ENCODE data around the gene LRPAP1. TPM values are rescaled to one million over a fixed set of nuclear protein-coding genes. Genes with fewer than 3 reads are reported as not detected.

Gene LRPAP1
- total and polyA plus RNA-seq, 2 experiments from 2014 or later = 231 to 296 TPM

DNA sequence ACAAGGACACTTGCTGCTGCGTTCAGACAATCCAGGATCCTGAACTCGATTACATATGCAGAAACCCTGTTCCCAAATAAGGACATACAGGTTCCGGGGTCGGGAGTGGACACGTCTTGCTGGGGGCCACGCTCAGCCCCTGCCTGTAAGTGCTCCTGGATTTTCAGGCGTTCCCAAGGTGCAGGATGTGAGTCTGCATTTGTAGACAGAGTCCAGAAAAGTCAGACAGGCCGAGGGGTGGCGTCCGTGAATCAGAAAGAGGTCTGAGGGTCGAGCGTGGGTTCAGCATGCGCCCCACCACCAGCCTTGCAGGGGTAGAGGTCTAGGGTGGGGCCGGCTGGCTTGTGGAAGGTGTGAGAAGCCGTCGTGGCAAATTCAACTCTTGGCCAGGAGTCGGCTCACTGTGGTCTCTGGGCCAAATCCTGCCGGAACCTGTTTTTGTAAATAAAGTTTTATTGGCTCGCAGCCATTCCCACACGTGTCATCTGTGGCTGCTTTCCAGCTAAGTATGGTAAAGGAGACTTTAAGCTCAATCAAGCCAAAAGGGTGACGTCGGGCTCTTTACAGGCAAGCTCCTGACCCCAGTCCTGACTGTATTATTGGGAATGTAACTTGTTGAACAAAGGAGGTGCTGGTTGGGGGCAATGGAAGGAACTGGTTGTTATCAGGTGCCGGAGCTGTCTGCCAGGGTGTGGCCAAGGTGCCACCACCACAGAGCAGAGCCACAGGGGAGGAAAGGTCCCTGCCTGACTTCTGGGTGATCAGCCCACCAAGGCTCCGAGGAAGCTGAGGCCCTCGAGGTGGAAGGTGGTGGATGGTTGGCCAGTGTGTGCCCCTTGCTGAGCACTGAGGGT, 61.8 kb downstream of the LRPAP1 start:
- Histone ChIP-seq H3K4me1 (ENCODE audit: low read depth) (peaks cover 18% of the 10 kb centered on the region), H3K27ac (no peak overlapping the region), H3K27me3 (no peaks in the 10 kb centered on the region), H3K9me3 (ENCODE audit: low read depth) (no peaks in the 10 kb centered on the region), H3K4me3 (no peak overlapping the region), H3K36me3 (no peaks in the 10 kb centered on the region)
- DNase-seq (ENCODE audit: low read depth in 1 of 2, low spot score in 1 of 2) = peak in 1 of 2 donors; percentile 34
- TF ChIP-seq, protein P1, sequence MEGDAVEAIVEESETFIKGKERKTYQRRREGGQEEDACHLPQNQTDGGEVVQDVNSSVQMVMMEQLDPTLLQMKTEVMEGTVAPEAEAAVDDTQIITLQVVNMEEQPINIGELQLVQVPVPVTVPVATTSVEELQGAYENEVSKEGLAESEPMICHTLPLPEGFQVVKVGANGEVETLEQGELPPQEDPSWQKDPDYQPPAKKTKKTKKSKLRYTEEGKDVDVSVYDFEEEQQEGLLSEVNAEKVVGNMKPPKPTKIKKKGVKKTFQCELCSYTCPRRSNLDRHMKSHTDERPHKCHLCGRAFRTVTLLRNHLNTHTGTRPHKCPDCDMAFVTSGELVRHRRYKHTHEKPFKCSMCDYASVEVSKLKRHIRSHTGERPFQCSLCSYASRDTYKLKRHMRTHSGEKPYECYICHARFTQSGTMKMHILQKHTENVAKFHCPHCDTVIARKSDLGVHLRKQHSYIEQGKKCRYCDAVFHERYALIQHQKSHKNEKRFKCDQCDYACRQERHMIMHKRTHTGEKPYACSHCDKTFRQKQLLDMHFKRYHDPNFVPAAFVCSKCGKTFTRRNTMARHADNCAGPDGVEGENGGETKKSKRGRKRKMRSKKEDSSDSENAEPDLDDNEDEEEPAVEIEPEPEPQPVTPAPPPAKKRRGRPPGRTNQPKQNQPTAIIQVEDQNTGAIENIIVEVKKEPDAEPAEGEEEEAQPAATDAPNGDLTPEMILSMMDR (IDR thresholded peaks at IDR 0.05; ENCODE audit: low read depth, low read length) = no peak

DNA sequence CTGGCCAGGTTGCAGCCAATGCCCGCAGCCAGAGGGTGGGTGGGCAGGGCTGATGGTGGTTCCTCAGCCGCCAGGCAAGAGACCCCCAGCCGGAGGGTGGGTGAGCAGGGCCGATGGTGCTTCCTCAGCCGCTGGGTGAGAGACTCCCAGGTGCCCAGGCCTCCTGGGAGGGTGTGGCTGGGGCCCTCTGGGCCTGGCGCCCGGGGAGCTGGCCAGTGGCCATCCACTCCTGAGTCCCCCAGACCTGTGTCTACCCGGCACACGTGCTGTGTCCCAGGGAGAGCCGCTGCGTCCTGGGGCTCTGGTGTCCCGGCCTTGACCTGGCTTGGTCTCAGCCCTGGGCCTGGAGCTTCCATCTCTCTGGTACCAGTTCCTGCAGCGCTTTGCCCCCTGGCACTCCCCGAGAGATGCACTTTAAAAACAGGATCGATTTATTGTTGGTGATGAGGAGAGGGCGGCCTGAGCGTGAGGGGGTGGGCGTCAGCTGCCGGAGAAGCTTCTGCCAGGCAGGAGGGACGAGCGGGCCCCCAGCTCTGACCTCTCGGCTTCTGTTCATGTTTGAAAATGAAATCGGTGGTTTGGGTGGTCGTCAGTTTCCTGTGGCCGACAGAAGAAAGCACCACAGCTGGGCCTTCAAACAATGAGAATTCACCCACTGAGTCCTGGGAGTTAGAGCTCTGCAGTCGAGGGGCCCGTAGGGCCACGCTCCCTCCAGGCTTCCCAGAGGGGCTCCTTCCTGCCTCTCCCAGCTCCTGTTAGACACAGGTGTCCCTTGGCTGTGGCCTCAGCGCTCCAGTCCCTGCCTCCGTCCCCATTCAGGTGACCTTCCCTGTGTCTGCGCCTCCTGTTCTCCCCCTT, 62.6 kb downstream of the LRPAP1 start:
- H3K27me3 ChIP-seq = no peaks in the 10 kb centered on the region
- H3K4me3 ChIP-seq = no peak overlapping the region
- no peaks in the 10 kb centered on the region for H3K36me3 ChIP-seq
- H3K27ac ChIP-seq = no peak overlapping the region
- no peaks in the 10 kb centered on the region for H3K9me3 ChIP-seq (ENCODE audit: low read depth)
- no peak for DNase-seq (ENCODE audit: low read depth in 1 of 2, low spot score in 1 of 2)
- peaks cover 18% of the 10 kb centered on the region for H3K4me1 ChIP-seq (ENCODE audit: low read depth)
- TF ChIP-seq, protein P1 (IDR thresholded peaks at IDR 0.05; ENCODE audit: low read depth, low read length) = no peak

DNA sequence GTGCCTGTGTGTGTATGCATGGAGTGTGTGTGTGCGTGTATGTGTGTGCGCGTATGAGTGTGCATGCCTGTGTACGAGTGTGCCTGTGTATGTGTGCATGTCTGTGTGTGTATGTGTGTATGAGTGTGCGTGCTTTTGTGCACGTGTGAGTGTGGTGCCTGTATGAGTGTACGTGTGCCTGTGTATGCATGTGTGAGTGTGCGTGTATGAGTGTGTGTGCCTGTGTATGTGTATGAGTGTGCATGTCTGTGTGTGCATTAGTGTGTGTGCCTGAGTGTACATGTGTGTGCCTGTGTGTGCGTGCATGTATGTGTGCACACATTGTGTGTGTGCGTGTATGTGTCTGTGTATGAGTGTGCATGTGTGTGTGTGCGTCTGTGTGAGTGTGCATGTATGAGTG, 63.4 kb downstream of the LRPAP1 start:
- Histone ChIP-seq H3K27ac (no peak overlapping the region), H3K4me3 (no peak overlapping the region), H3K27me3 (no peaks in the 10 kb centered on the region), H3K36me3 (no peaks in the 10 kb centered on the region), H3K9me3 (ENCODE audit: low read depth) (no peaks in the 10 kb centered on the region), H3K4me1 (ENCODE audit: low read depth) (peaks cover 18% of the 10 kb centered on the region)
- TF ChIP-seq, protein P1 (IDR thresholded peaks at IDR 0.05; ENCODE audit: low read depth, low read length) = no peak
- no peak for DNase-seq (ENCODE audit: low read depth in 1 of 2, low spot score in 1 of 2)

DNA sequence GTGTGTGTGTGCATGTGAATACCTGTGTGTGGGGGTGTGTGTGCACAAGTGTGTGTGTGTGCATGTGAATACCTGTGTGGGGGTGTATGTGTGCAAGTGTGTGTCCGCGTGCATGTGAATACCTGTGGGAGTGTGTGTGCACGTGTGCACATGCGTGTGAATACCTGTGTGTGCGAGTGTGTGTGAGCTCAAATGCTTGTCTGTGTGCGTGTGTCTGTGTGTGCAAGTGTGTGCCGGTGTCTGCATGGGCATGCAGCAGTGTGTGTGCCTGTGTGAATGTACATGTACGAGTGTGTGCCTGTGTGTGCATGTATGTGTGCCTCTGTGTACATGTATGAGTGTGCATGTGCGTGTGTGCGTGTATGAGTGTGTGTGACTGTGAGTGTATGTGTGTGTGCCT, 64.1 kb downstream of the LRPAP1 start:
- no peak for DNase-seq (ENCODE audit: low read depth in 1 of 2, low spot score in 1 of 2)

DNA sequence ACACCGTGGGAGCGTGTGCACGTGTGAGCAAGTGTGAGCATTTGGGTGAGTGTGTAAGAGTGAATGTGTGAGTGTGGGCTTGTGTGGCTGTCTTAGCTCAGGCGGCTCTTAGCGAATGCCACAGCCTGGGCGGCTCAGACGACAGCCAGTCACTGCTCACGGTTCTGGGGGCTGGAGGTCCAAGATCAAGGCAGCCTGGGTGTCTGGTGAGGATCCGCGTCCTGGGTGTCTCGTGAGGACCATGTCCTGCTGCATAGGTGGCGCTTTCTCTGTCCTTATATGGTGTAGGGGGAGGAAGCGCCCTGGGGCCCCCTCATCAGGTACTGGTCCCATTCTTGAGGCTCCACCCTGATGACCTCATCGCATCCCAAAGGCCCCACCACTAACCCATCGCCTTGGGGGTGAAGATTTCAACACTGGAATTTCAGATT, 64.6 kb downstream of the LRPAP1 start:
- Histone ChIP-seq H3K27me3 (no peaks in the 10 kb centered on the region), H3K4me1 (ENCODE audit: low read depth) (peaks cover 18% of the 10 kb centered on the region)
- no peak for DNase-seq (ENCODE audit: low read depth in 1 of 2, low spot score in 1 of 2)

More for the DNA sequence above, 64.1 kb downstream of the LRPAP1 start:
- Histone ChIP-seq H3K4me1 (ENCODE audit: low read depth) (peaks cover 18% of the 10 kb centered on the region), H3K27me3 (no peaks in the 10 kb centered on the region), H3K9me3 (ENCODE audit: low read depth) (no peaks in the 10 kb centered on the region), H3K4me3 (no peak overlapping the region), H3K36me3 (no peaks in the 10 kb centered on the region), H3K27ac (no peak overlapping the region)
- TF ChIP-seq, protein P1 (IDR thresholded peaks at IDR 0.05; ENCODE audit: low read depth, low read length) = no peak

More for the DNA sequence above, 64.6 kb downstream of the LRPAP1 start:
- H3K27ac ChIP-seq = no peak overlapping the region
- no peaks in the 10 kb centered on the region for H3K9me3 ChIP-seq (ENCODE audit: low read depth)
- H3K4me3 ChIP-seq = no peak overlapping the region
- TF ChIP-seq, protein P1 (IDR thresholded peaks at IDR 0.05; ENCODE audit: low read depth, low read length) = no peak
- no peaks in the 10 kb centered on the region for H3K36me3 ChIP-seq
